MM.1S (cell line): Measurements from ENCODE around the gene GRIK4.

Experiments used
- DNase-seq: peaks from one replicate; pipeline ENCODE4 v3.0.0-alpha.2; 2015
- H2AFZ ChIP-seq: fragments of 300-600 bp; sonication (generic); 2 replicates; pipeline ENCODE4 v1.6.0; 2016; ENCODE audit warnings: antibody characterized with exemption, low read length
- H3F3A ChIP-seq: fragments of 300-600 bp; sonication (generic); 2 replicates; pipeline ENCODE4 v1.6.1; 2016; ENCODE audit warnings: mild to moderate bottlenecking, antibody characterized with exemption, low read length, moderate library complexity, mixed read lengths; ENCODE audit not compliant: insufficient read depth
- H3K27ac ChIP-seq: fragments of 300-600 bp; sonication (generic); 2 replicates; pipeline ENCODE4 v1.5.1; 2016; ENCODE audit warnings: mild to moderate bottlenecking, low read length
- H3K27me3 ChIP-seq: fragments of 300-600 bp; sonication (generic); replicated peaks from 2 replicates; pipeline ENCODE4 v1.6.0; 2016; ENCODE audit warnings: low read length; ENCODE audit not compliant: insufficient read depth
- H3K36me3 ChIP-seq: fragments of 300-600 bp; sonication (generic); replicated peaks from 2 replicates; pipeline ENCODE4 v1.6.1; 2016; ENCODE audit warnings: mild to moderate bottlenecking, low read length, mixed read lengths; ENCODE audit not compliant: insufficient read depth
- H3K4me1 ChIP-seq: fragments of 300-600 bp; sonication (generic); 2 replicates; pipeline ENCODE4 v1.6.1; 2016; ENCODE audit warnings: low read length, mixed read lengths
- H3K4me2 ChIP-seq: fragments of 300-600 bp; sonication (generic); 2 replicates; pipeline ENCODE4 v1.6.0; 2016; ENCODE audit warnings: low read depth, low read length
- H3K4me3 ChIP-seq: fragments of 300-600 bp; sonication (generic); 2 replicates; pipeline ENCODE4 v1.5.1; 2016; ENCODE audit warnings: low read length, mixed read lengths
- H3K79me2 ChIP-seq: fragments of 300-600 bp; sonication (generic); 2 replicates; pipeline ENCODE4 v1.6.1; 2016; ENCODE audit warnings: mixed run types, low read length, mixed read lengths
- H3K9ac ChIP-seq: fragments of 300-600 bp; sonication (generic); 2 replicates; pipeline ENCODE4 v1.6.1; 2016; ENCODE audit warnings: low read length, mixed read lengths
- H3K9me2 ChIP-seq: fragments of 300-600 bp; sonication (generic); replicated peaks from 2 replicates; pipeline ENCODE4 v1.6.1; 2016; ENCODE audit warnings: mild to moderate bottlenecking, low read length, mixed read lengths; ENCODE audit not compliant: insufficient read depth
- H3K9me3 ChIP-seq: fragments of 300-600 bp; sonication (generic); replicated peaks from 2 replicates; pipeline ENCODE4 v1.6.1; 2016; ENCODE audit warnings: mild to moderate bottlenecking, low read length, mixed read lengths; ENCODE audit not compliant: insufficient read depth
- H4K20me1 ChIP-seq: fragments of 300-600 bp; sonication (generic); 2 replicates; pipeline ENCODE4 v1.6.1; 2016; ENCODE audit warnings: mild to moderate bottlenecking, low read length, moderate library complexity, mixed read lengths; ENCODE audit not compliant: insufficient read depth
- CTCF ChIP-seq: fragments of 300-600 bp; sonication (generic); IDR thresholded peaks from 2 replicates; pipeline ENCODE4 v1.5.1; 2016; ENCODE audit warnings: antibody characterized with exemption, low read length, mixed read lengths
- EZH2 ChIP-seq: fragments of 300-600 bp; sonication (generic); optimal IDR thresholded peaks from 2 replicates; pipeline ENCODE3; 2017; ENCODE audit warnings: low read depth, mild to moderate bottlenecking, antibody characterized with exemption, low read length, mixed read lengths
- EZH2phosphoT487 ChIP-seq: fragments of 300-600 bp; sonication (generic); IDR thresholded peaks from 2 replicates; pipeline ENCODE4 v1.6.1; 2018; ENCODE audit warnings: antibody characterized with exemption, low read length

GRIK4 gene

GRCh38 chr11:120807414-120808150 is 296.0 kb downstream of the GRIK4 start:
- H3K4me2 ChIP-seq = no peak overlapping the region

GRCh38 chr11:120808616-120809050 is 297.1 kb downstream of the GRIK4 start:
- Histone ChIP-seq H3K79me2 (no peaks in the 10 kb centered on the region), H4K20me1 (no peaks in the 10 kb centered on the region), H3K9ac (no peak overlapping the region), H2AFZ (no peak overlapping the region), H3K4me3 (no peak overlapping the region), H3K9me2 (no peaks in the 10 kb centered on the region), H3K9me3 (no peaks in the 10 kb centered on the region), H3K27ac (no peak overlapping the region), H3K27me3 (no peaks in the 10 kb centered on the region), H3K4me2 (no peak overlapping the region), H3K4me1 (peaks cover 14% of the 10 kb centered on the region), H3K36me3 (no peaks in the 10 kb centered on the region), H3F3A (no peaks in the 10 kb centered on the region)
- TF ChIP-seq EZH2phosphoT487 (no peak), CTCF (no peak)
- DNase-seq = no peak

More at GRCh38 chr11:120807414-120808150, 296.0 kb downstream of the GRIK4 start:
- DNase-seq = no peak
- Histone ChIP-seq H3K4me3 (no peak overlapping the region), H3K9me2 (no peaks in the 10 kb centered on the region), H3K79me2 (no peaks in the 10 kb centered on the region), H3K27ac (no peak overlapping the region), H3K9me3 (no peaks in the 10 kb centered on the region), H3K4me1 (peaks cover 14% of the 10 kb centered on the region), H2AFZ (no peak overlapping the region), H3K36me3 (no peaks in the 10 kb centered on the region), H3K27me3 (no peaks in the 10 kb centered on the region), H3F3A (no peaks in the 10 kb centered on the region), H4K20me1 (no peaks in the 10 kb centered on the region), H3K9ac (no peak overlapping the region)
- TF ChIP-seq CTCF = no peak
- no peak for TF ChIP-seq EZH2phosphoT487
- TF ChIP-seq EZH2 = no peak

GRCh38 chr11:120810251-120810650 is 298.7 kb downstream of the GRIK4 start:
- DNase-seq = no peak
- H3F3A ChIP-seq = no peaks in the 10 kb centered on the region
- H3K9me2 ChIP-seq = no peaks in the 10 kb centered on the region
- H3K27me3 ChIP-seq = no peaks in the 10 kb centered on the region
- no peaks in the 10 kb centered on the region for H4K20me1 ChIP-seq
- peaks cover 14% of the 10 kb centered on the region for H3K4me1 ChIP-seq
- no peaks in the 10 kb centered on the region for H3K79me2 ChIP-seq
- H3K9ac ChIP-seq = no peak overlapping the region
- no peak overlapping the region for H2AFZ ChIP-seq
- no peaks in the 10 kb centered on the region for H3K9me3 ChIP-seq
- no peak overlapping the region for H3K27ac ChIP-seq
- no peaks in the 10 kb centered on the region for H3K36me3 ChIP-seq
- TF ChIP-seq EZH2 (no peak), CTCF (no peak), EZH2phosphoT487 (no peak)
- no peak overlapping the region for H3K4me3 ChIP-seq
- H3K4me2 ChIP-seq = no peak overlapping the region
